BLaER1 treated with 17β-estradiol and CSF1 and Interleukin-3, amounts not matched to agents 10 nM and 100 nM (cell line): ENCODE data around the gene FAM168B.

Source experiments
- H3K27ac ChIP-seq, 11 experiments: shearing (Covaris generic); formaldehyde crosslinking; 2 replicates each; pipeline ENCODE4 v1.8.1; 2022
- H3K27me3 ChIP-seq, 11 experiments: shearing (Covaris generic); formaldehyde crosslinking; 2 replicates each; pipeline ENCODE4 v1.8.1; 2022
- H3K36me3 ChIP-seq, 11 experiments: shearing (Covaris generic); formaldehyde crosslinking; 2 replicates each; pipeline ENCODE4 v1.8.1; 2022
- H3K4me1 ChIP-seq, 10 experiments: shearing (Covaris generic); formaldehyde crosslinking; 2 replicates each; pipeline ENCODE4 v1.8.1; 2022
- H3K4me2 ChIP-seq, 11 experiments: shearing (Covaris generic); formaldehyde crosslinking; 2 replicates each; pipeline ENCODE4 v1.8.1; 2022
- H3K4me3 ChIP-seq, 10 experiments: shearing (Covaris generic); formaldehyde crosslinking; 2 replicates each; pipeline ENCODE4 v1.8.1; 2022
- H3K9ac ChIP-seq, 11 experiments: shearing (Covaris generic); formaldehyde crosslinking; 2 replicates each; pipeline ENCODE4 v1.8.1; 2022
- H3K9me3 ChIP-seq, 11 experiments: shearing (Covaris generic); formaldehyde crosslinking; replicated peaks in 1 of 11; 2 replicates each; pipeline ENCODE4 v1.8.1; 2022
- H4K20me1 ChIP-seq, 11 experiments: shearing (Covaris generic); formaldehyde crosslinking; 2 replicates each; pipeline ENCODE4 v1.8.1; 2022
- Cebpa-rat ChIP-seq, 11 experiments: shearing (Covaris generic); IDR thresholded peaks; 2 replicates each; pipeline ENCODE4 v1.8.1; 2022

FAM168B gene

DNA sequence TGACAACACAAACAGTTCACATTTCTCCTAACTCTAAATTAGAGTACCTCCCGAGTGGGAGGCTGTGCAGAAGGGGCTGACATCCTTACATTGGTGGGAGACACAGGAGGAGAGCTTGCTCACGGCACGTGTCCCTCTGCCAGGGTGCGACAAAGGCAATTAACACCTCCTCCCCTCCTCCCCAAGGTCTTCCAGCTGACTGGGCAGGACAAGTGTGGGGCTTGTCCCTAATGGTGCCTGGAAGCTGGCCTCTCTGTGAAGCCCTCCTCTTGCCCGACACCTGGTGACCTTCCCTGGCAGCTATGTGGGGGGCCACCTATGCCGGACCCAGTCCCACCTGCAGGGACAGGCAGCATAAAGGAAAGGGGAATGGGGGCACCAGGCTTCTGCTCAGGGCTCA, 57.0 kb downstream of the FAM168B start:
- peaks cover 6 to 20% (median 17%) of the 10 kb centered on the region in 10 experiments for H3K4me1 ChIP-seq
- H3K9me3 ChIP-seq, result no peaks in the 10 kb centered on the region

GRCh38 chr2:131035826-131036231, 57.4 kb downstream of the FAM168B start:
- Histone ChIP-seq H3K27ac (no peak overlapping the region), H3K9ac (no peak overlapping the region), H3K4me2 (no peak overlapping the region), H3K27me3 (peaks cover 0 to 14% (median 6%) of the 10 kb centered on the region in 11 experiments; a peak in 9 of 22 replicates), H3K36me3 (no peaks in the 10 kb centered on the region), H3K4me3 (no peak overlapping the region), H3K4me1 (peaks cover 1 to 16% (median 13%) of the 10 kb centered on the region in 10 experiments; a peak in 19 of 20 replicates), H4K20me1 (peaks cover 0 to 27% (median 3%) of the 10 kb centered on the region in 11 experiments; a peak in 6 of 22 replicates), H3K9me3 (no peaks in the 10 kb centered on the region)
- TF ChIP-seq Cebpa-rat (IDR thresholded peaks at IDR 0.05), result no peak

More for the DNA sequence above, 57.0 kb downstream of the FAM168B start:
- Histone ChIP-seq H4K20me1 (peaks cover 0 to 31% (median 4%) of the 10 kb centered on the region in 11 experiments; a peak in 7 of 22 replicates), H3K9ac (no peak overlapping the region), H3K27ac (no peak overlapping the region), H3K36me3 (no peaks in the 10 kb centered on the region), H3K4me3 (no peak overlapping the region), H3K4me2 (no peak overlapping the region), H3K27me3 (peaks cover 0 to 15% (median 6%) of the 10 kb centered on the region in 11 experiments; a peak in 9 of 22 replicates)
- TF ChIP-seq Cebpa-rat (IDR thresholded peaks at IDR 0.05), result no peak

GRCh38 chr2:131035112-131035825, 58.0 kb downstream of the FAM168B start:
- Histone ChIP-seq H3K4me1 (peaks cover 0 to 16% (median 13%) of the 10 kb centered on the region in 10 experiments; a peak in 16 of 20 replicates), H3K27me3 (peaks cover 0 to 10% (median 6%) of the 10 kb centered on the region in 11 experiments; a peak in 9 of 22 replicates), H3K4me3 (no peak overlapping the region), H4K20me1 (peaks cover 0 to 23% (median 0%) of the 10 kb centered on the region in 11 experiments; a peak in 3 of 22 replicates), H3K9me3 (no peaks in the 10 kb centered on the region), H3K36me3 (no peaks in the 10 kb centered on the region), H3K9ac (no peak overlapping the region), H3K4me2 (no peak overlapping the region), H3K27ac (no peak overlapping the region)
- TF ChIP-seq Cebpa-rat (IDR thresholded peaks at IDR 0.05), result no peak

- H3K9me3 ChIP-seq, result no peaks in the 10 kb centered on the region
- no peak overlapping the region for H3K27ac ChIP-seq
- H4K20me1 ChIP-seq, result peaks cover 0 to 22% (median 0%) of the 10 kb centered on the region in 11 experiments; a peak in 3 of 22 replicates
- no peak overlapping the region for H3K4me2 ChIP-seq
- peaks cover 0 to 12% (median 10%) of the 10 kb centered on the region in 10 experiments; a peak in 14 of 20 replicates for H3K4me1 ChIP-seq
- no peaks in the 10 kb centered on the region for H3K36me3 ChIP-seq
- H3K27me3 ChIP-seq, result peaks cover 0 to under 1% (median 0%) of the 10 kb centered on the region in 11 experiments; a peak in 1 of 22 replicates
- no peak overlapping the region for H3K4me3 ChIP-seq
- TF ChIP-seq Cebpa-rat (IDR thresholded peaks at IDR 0.05), result no peak
- no peak overlapping the region for H3K9ac ChIP-seq
These were observed 58.9 kb downstream of the FAM168B start for GRCh38 chr2:131034122-131035051.

GRCh38 chr2:131033786-131034121, 59.5 kb downstream of the FAM168B start:
- H3K36me3 ChIP-seq, result no peaks in the 10 kb centered on the region
- peaks cover 0 to 12% (median 10%) of the 10 kb centered on the region in 10 experiments; a peak in 13 of 20 replicates for H3K4me1 ChIP-seq
- no peak overlapping the region for H3K4me2 ChIP-seq
- no peak overlapping the region for H3K9ac ChIP-seq
- H3K9me3 ChIP-seq, result peaks cover 0 to under 1% (median 0%) of the 10 kb centered on the region in 11 experiments; a peak in 1 of 22 replicates
- TF ChIP-seq Cebpa-rat (IDR thresholded peaks at IDR 0.05), result no peak
- no peak overlapping the region for H3K4me3 ChIP-seq
- peaks cover 0 to 16% (median 0%) of the 10 kb centered on the region in 11 experiments; a peak in 3 of 22 replicates for H4K20me1 ChIP-seq
- no peak overlapping the region for H3K27ac ChIP-seq
- no peaks in the 10 kb centered on the region for H3K27me3 ChIP-seq

- Histone ChIP-seq H3K36me3 (no peaks in the 10 kb centered on the region), H3K27me3 (no peaks in the 10 kb centered on the region), H3K4me3 (no peak overlapping the region), H3K4me1 (peaks cover 0 to 12% (median 10%) of the 10 kb centered on the region in 10 experiments; a peak in 13 of 20 replicates), H3K9ac (no peak overlapping the region), H3K9me3 (peaks cover 5 to 14% (median 9%) of the 10 kb centered on the region in 11 experiments; a peak in 18 of 22 replicates), H3K4me2 (no peak overlapping the region), H3K27ac (no peak overlapping the region), H4K20me1 (peaks cover 0 to 5% (median 0%) of the 10 kb centered on the region in 11 experiments; a peak in 3 of 22 replicates)
- TF ChIP-seq Cebpa-rat (IDR thresholded peaks at IDR 0.05), result no peak
These were observed 60.8 kb downstream of the FAM168B start for GRCh38 chr2:131032393-131032836.

DNA sequence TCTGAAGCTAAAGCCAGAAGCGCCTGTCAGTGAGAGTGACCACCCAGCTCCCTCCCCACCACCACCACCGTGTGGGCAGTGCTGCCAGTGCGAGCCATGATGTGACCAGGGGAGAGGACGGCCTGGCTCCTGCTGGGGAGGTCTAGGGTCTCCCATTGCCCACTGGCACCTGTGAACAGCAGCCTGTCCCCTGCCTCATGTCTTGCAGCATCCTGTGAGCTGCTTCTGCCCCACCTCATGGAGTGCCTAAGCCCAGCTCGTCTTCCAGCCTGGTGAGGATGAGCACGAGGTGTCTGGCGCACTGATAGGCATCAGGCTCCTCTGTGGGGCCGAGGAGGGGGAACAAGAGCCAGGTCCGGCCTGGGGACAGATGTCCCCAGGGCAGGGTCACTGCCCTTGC, 61.4 kb downstream of the FAM168B start:
- no peak overlapping the region for H3K9ac ChIP-seq
- no peak overlapping the region for H3K4me2 ChIP-seq
- H3K9me3 ChIP-seq, result peaks cover 5 to 16% (median 9%) of the 10 kb centered on the region in 11 experiments; a peak in 18 of 22 replicates
- TF ChIP-seq Cebpa-rat (IDR thresholded peaks at IDR 0.05), result no peak
- no peaks in the 10 kb centered on the region for H3K27me3 ChIP-seq
- no peak overlapping the region for H3K27ac ChIP-seq
- H3K36me3 ChIP-seq, result no peaks in the 10 kb centered on the region
- H3K4me3 ChIP-seq, result no peak overlapping the region
- H4K20me1 ChIP-seq, result peaks cover 0 to 5% (median 0%) of the 10 kb centered on the region in 11 experiments; a peak in 2 of 22 replicates
- H3K4me1 ChIP-seq, result peaks cover 0 to 12% (median 10%) of the 10 kb centered on the region in 10 experiments; a peak in 13 of 20 replicates

DNA sequence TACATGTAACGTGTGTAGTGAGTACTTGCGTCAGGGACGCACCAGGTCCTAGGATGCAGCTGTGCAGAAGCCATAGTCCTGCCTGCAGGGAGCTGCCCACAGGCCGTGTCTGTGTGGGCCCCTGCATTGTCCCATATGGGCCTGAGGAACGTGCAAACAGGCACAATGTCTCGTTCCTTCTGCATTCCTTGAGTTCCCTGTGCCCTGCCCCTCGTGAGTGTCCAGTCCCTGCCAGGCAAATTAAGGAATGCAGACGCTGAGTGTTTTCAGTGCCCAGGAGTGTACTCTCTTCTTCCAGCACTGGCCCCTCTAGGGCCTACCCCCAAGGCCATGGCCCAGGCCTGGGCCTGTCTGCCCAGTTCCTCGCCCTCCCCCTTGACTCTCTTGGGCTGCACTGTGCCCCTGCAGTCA, 61.8 kb downstream of the FAM168B start:
- Histone ChIP-seq H3K4me1 (peaks cover 0 to 12% (median 10%) of the 10 kb centered on the region in 10 experiments; a peak in 13 of 20 replicates), H3K36me3 (no peaks in the 10 kb centered on the region), H3K4me2 (no peak overlapping the region), H4K20me1 (peaks cover 0 to 5% (median 0%) of the 10 kb centered on the region in 11 experiments; a peak in 1 of 22 replicates), H3K27ac (no peak overlapping the region), H3K27me3 (no peaks in the 10 kb centered on the region), H3K9me3 (peaks cover 5 to 16% (median 9%) of the 10 kb centered on the region in 11 experiments; a peak in 18 of 22 replicates), H3K9ac (no peak overlapping the region), H3K4me3 (no peak overlapping the region)
- no peak for TF ChIP-seq Cebpa-rat (IDR thresholded peaks at IDR 0.05)
